GM10266 (cell line): ENCODE results near the gene B4GALNT2.

ENCODE experiments used
- DNase-seq: peaks from one replicate; pipeline ENCODE4 v3.0.0; 2012; ENCODE audit errors: extremely low spot score
- CTCF ChIP-seq: IDR thresholded peaks from 2 replicates; pipeline ENCODE4 v1.5.1; 2012; ENCODE audit warnings: mild to moderate bottlenecking, low read depth; ENCODE audit not compliant: control insufficient read depth, insufficient read depth; ENCODE audit errors: missing control alignments

B4GALNT2 gene

GRCh38 chr17:49216953-49217650 lies 84.5 kb downstream of the B4GALNT2 start:
- no peak for TF ChIP-seq CTCF
- no peak for DNase-seq

- peak; percentile 89 for DNase-seq
- TF ChIP-seq CTCF, result no peak
Observed at GRCh38 chr17:49217651-49218413, 85.3 kb downstream of the B4GALNT2 start.

- DNase-seq, result peak; percentile 76
Observed at GRCh38 chr17:49218941-49219913, 86.7 kb downstream of the B4GALNT2 start.

DNA sequence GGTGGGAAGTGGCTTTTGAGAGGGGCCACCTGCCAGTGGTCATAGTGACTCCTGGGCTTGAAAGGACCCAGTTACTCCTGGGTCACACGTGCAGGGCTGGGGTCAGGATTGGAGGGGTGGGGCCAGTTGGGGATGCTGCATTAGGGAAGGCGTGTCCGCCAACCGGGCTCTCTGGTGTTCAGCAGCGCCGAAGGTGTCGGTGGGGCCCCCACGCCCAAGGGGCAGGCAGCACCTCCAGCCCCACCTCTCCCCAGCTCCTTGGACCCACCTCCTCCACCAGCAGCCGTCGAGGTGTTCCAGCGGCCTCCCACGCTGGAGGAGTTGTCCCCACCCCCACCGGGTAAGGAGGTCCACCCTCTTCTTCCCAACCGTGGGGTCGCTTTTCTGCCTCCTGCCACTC lies 87.4 kb downstream of the B4GALNT2 start:
- no peak for DNase-seq
- no peak for TF ChIP-seq CTCF

More at GRCh38 chr17:49218941-49219913, 86.7 kb downstream of the B4GALNT2 start:
- peak; percentile 59 for TF ChIP-seq CTCF

DNA sequence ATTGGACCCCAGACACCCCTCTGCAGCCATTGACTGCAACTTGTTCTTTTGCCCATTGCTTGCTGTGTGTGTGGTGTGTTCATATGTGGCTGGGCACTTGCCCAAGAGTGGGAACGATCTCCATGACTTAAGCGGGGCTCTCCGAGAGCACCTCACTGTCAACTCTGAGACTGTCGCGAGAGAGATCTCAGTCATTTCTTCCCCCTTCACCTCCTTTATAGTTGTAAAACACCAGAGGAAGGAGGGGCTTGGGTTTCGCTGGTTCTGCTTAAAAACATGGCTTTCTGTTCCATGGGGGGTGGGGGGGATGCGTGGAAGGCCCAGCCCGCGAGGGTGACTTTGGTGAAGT lies 90.6 kb downstream of the B4GALNT2 start:
- peak; percentile 10 for TF ChIP-seq CTCF

GRCh38 chr17:49223517-49224197 lies 91.1 kb downstream of the B4GALNT2 start:
- peak; percentile 90 for TF ChIP-seq CTCF
- peak; percentile 79 for DNase-seq

More for the DNA sequence above, 90.6 kb downstream of the B4GALNT2 start:
- DNase-seq, result no peak
